Left ventricle myocardium superior (tissue), 1 donor: ENCODE measurements around the gene DNAJC27. TPM values are rescaled to one million over a fixed set of nuclear protein-coding genes. Genes with fewer than 3 reads are reported as not detected.

ENCODE experiments used
- ATAC-seq: fragments of 200-7000 bp; cut with Tn5 transposase; one replicate; pipeline ENCODE4 v1.9.1; 2020; ENCODE audit warnings: mild to moderate bottlenecking, moderate library complexity
- DNase-seq: peaks from one replicate; pipeline ENCODE4 v3.0.0-alpha.2; 2020
- intact Hi-C: fragments of 100-400 bp; cut with micrococcal nuclease; formaldehyde crosslinking; loops from one replicate; pipeline ENCODE4 v1.11.0; 2022
- total RNA-seq: library from RNA; stranded (reverse); fragmentation: NEBNext Ultra II Directional; extraction: Animal tissue kit (Norgen Biotek cat#: 25700); gene quantifications from one replicate; pipeline ENCODE4 v1.2.1, GENCODE V29; 2021
- donor health status: DM: no; HTN: yes; CAD: no; lungs with severe emphysema.

DNAJC27 gene
- total RNA-seq, 1 donor from 2014 or later = 8.6 TPM

DNA sequence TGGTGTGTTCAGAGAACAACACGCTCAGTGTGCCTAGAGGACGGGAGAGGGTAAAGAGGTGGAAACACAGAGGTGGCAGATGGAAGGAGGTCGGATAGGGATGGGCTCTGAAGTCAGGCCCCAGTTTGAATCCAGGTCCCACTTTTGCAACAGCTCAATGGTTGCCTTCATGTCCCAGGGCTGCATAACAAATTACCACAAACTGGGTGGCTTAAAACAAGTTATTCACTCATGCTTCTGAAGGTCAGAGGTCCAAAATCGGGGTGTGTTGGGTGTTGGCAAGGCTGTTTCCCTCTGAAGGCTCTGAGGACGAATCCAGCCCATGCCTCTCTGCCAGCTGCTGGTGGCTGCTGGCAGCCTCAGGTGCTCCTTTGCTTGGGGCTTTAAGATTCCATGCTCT lies 39.0 kb downstream of the DNAJC27 start:
- no peak for ATAC-seq
- intact Hi-C loops = no loop called here
- no peak for DNase-seq

DNA sequence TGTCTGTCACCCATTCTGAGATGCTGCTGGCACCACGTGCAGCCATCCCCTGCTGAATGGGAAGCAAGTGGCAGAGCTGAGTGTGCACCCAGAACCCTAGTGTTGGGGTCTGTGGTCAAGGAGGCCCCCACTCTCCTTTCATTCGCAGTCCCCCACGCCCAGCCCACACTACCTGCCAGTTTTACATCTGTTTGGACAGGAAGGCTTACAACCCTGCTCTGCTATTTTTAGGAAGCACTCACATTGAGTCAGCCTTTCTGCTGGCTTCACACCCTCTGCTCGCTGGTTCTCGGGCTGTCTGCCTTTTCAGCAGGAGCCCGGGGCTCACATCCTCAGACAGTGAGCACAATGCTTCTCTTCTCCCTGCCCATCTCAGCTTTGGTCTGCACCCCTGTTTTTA lies 41.0 kb downstream of the DNAJC27 start:
- ATAC-seq (peak; percentile 51), DNase-seq (no peak)
- intact Hi-C loops = no loop called here

DNA sequence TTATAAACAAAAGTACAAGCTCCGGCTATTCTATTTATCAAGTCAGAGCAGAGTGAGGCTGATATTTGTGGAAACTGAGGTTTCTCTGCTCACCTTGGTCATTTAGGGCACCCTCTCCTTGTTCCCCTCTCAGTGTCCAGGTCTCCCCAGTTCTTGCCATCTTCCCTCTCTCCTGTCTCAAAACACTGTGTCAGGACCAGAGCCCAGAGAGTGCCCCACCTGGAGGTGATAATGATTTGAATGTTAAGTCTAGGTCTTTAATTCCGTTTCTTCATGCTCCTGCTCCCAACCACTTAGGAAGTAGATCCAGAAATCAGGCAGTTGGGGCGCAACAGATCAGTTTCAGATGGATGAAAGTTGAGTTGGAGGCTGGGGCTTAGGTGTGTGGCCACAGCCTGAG lies 42.5 kb downstream of the DNAJC27 start:
- no peak for ATAC-seq
- intact Hi-C loops = no loop called here

DNA sequence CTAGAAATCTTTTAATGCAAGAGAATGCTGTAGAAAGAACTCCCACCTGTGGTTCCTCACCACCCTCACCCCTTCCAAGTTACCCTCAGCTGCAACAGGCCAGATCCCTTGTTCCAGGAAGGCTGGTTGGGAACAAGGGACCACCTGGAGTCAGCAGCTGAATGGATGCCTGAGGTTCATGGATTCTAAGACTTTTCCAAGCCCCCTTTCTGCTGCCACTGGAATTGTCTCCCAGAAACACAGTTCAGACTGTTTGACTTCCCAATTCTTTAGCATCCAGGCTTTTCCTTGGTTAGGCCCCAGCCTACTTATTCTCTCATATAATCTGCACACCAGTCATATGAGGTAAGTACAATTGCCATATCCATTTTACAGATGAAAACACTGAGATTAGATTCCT lies 43.7 kb downstream of the DNAJC27 start:
- intact Hi-C loops = no loop called here
- ATAC-seq = no peak
- no peak for DNase-seq

More for the DNA sequence above, 42.5 kb downstream of the DNAJC27 start:
- DNase-seq = no peak

DNA sequence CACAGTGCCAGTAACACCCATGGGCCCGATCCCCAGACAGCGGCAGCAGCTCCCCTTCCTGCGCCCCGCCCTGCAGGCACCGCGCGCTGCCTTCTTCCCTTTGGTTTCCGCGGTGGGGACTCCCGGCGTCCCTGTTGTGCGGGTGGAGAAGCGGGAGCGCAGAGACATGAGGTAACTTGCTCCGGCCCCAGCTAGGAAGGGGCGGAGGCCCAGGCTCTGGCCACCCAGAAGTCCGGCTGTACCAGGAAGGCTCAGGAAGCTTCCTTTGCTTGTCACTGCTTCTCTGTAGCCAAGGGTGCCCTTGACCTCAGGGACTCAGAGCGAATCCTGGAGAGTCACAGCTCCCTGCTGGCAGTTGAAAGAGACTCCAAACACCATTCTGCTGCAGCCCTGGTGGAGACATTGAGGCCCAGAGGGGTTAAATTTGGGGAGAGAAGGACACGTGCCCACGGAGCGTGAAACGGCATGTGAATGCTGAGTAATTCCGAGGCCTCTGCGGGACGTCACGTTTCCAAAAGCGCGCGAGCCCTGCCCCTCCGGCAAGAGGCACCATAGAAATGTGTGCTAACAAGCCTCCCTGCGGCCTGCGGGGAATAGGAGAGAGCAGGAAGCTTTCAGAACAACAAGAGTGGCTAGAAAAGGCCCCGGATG lies 45.0 kb downstream of the DNAJC27 start:
- intact Hi-C loops = no loop called here
- ATAC-seq (peak; percentile 86), DNase-seq (peak; percentile 77)

DNA sequence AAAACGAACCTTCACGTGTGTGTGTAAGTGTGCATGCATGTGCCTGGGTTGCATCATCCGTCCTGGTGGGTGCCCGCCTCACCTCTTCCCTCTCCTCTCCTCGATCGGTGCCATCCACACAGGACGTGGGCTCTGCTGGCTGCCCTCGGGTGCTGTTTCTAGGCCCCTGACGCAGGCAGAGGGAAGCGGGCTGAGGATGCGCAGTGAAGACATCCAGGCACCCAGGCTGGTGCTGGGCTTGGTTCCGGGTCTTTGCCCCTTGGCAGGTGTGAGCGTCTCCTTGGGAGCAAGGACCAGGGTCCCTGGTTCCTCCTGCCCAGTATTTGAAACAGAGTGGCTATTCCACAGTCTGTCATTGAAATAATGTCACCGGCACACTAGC lies 45.5 kb downstream of the DNAJC27 start:
- ATAC-seq (no peak), DNase-seq (no peak)
- intact Hi-C loops = no loop called here

DNA sequence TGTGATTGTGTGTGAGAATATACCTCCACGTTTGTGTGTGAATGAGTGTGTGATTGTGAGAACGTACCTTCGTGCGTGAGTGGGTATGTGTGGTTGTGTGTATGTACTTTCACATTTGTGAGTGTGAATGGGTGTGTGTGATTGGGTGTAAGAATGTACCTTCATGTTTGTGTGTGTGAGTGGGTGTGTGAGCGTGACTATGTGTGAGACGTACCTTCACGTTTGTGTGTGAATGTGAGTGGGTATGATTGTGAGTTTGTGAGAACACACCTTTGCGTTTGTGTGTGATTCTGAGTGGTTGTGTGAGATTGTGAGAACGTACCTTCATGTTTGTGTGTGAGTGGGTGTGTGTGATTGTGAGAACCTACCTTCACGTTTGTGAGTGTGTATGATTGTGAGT lies 45.9 kb downstream of the DNAJC27 start:
- DNase-seq = no peak
- no peak for ATAC-seq
- intact Hi-C loops = no loop called here

DNA sequence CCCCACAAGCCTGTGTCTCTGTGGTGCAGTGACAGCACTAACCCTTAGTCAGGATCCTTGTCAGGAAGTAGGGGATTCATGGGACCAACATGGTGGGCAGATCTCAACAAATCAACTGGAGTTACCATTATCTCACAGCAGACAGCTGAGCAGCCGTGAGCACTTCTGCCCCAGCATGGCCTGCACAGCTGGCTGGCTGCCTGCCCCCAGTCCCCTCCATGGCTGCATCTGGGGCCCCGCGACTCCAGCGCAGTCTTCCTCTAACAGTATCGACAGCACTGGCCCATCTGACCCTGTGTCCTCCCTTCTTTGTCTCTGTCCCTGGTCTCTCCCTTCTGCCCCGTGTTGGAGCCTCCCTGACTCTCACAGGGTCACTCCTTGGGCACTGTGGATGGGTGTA lies 47.0 kb downstream of the DNAJC27 start:
- ATAC-seq = no peak
- DNase-seq = no peak
- intact Hi-C loops = no loop called here

DNA sequence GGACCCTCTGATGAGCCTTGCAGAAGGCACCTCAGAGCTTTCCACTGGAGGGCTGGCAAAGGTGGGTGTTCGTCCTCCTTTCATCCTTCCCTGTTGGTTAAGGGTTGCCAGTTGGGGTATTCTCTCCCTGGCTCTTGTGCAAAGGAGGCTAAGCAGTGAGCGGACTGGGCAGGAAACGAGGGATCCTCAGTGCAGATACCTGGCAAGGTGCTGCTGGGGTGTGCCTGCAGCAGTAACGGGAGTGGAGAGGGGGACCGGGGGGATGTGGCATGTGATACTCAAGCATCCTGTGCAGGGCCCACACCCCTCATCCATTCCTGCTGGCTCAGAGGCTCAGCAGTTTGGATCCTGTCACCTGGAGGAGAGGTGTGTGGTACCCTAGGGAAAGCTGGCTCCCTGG lies 47.5 kb downstream of the DNAJC27 start:
- intact Hi-C loops = no loop called here
- ATAC-seq (no peak), DNase-seq (no peak)

DNA sequence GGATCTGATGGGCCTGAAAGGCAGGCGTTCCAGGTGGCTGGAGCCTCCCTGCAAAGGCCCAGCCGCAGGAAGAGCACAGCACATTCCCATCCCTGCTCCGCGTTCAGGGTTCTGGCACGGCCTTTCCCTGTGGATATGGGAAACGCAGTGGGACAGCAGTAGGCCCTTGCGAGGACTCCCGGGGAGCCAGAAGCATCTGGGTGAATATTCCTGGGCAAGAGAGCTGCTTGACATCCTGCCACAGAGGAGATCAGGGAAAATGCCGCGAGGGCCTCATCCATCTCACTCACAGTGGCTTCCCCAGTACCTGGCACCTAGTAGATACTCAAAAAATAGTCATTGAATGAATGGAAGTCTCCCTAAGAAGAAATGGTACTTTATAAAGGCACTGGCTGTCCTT lies 48.6 kb downstream of the DNAJC27 start:
- no peak for DNase-seq
- intact Hi-C loops = no loop called here
- no peak for ATAC-seq

DNA sequence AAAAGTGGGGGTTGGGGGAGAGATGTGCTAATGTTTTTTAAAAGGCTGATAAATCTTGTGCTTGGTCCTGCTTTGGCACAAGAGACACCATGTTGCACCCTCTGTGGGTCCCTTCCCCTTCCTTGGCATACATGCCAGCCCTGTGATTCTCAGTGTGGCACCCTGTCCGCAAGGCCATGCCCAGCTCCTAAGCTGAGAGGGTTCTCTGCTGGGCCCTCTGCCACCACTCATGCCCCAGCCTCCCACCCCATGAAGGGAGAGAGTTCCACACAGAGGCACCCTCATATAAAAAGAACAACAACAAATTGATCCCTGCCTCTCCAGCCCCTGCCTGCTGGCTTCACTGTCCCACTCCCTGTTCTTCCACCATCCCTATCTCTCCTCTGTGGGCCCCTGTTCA lies 49.2 kb downstream of the DNAJC27 start:
- no peak for ATAC-seq
- DNase-seq = no peak
- intact Hi-C loops = no loop called here

DNA sequence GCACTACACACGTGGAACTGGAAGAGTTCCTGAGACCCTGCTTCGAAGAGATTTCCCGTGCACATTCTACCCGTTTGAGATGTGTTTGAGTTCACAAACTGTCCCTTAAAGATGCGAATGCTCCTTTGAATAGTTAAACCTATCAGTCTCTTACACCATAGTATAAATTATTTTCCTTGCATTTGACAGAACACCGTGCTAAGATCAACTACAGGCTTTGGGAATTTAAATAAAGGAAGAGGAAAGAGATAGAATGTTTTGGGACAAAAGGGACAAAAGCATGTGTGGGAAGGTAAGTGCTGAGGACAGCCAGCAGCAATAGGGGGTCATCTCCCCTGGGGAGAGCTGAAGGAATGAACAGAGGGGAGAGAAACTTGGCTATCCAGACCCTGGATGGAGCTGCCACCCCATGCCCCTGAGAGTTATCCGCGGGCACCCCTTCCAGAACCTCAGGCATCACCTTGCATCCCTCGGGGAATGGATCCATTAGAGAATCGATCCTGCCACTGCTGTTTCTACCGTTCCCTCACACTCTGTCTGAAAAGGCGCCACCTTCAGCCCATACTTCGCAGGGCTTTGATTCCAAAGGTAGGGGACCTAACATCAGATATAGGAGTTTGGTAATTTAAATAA lies 50.8 kb downstream of the DNAJC27 start:
- DNase-seq (no peak), ATAC-seq (no peak)
- intact Hi-C loops = no loop called here

DNA sequence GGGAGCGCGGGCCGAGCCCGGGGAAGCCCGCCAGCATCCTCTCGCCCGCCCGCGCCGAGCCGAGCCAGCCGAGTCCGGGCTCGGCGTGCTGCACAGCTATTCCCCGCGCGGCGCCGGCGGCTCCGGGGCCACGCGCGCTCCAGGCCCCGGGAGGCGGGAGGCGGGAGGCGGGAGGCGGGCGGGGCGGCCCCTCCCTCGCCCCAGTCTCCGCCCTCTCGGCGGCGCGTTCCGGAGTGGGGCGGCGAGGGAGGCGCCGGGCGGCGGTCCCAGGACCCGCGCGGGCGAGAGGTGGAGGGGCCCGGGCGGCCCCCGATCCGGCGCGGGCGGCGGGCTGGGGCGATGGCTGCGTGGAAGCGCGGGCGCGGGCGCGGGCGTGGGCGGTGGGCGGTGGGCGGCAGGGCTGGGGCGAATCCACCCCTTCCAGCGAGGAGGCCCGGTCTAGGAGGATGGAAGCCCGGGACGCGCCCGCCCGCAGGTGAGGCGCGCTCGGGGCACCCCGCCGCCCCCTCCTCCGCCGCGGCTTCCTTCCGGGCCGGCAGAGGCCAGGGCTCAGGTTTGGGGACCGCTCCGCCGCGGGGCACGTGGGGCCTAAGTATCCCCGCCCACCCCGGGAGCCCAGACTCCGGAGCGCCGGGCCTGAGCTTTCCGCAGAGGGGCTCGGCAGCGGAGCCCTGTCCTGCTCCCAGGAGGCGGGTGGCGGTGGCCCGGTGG lies 51.5 kb downstream of the DNAJC27 start, which contains the start of gene ADCY3:
Gene ADCY3, minus strand, starts transcription at position 140 of the 711 bp plus-strand sequence. CDS start 1,250 bp downstream, outside the sequence.
- DNase-seq (peak; percentile 79), ATAC-seq (peak; percentile 79)
- intact Hi-C loops = no loop called here

DNA sequence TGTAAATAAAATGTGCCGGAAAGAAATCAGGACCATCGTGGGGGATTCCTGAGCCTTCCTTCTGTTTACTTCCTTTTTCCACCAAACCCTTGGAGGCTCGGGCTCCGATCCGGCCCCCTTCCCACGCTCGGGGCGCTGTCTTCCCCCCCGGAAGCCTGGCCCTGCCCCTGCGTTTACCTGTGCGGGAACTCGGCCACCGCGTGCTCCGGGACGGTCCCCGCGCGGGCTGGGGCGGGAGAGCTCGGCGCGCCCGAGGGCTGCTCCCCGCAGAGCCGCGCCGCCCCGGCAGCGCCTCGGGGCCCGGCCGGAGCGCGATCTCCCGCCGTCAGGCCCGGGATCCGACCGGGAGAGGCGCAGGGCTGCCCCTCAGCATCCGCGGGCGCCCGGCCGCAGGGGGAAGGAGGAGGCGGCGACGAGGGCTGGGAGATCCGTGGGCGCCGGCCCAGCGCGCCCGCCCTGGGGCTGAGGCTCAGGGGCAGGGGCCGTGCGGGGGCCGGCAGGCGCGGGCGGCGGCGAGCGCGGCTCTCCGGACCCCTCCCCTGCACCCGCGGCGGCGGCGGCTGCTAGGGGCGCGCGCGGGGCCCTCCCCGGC lies 52.2 kb downstream of the DNAJC27 start:
- DNase-seq = no peak
- intact Hi-C loops = no loop called here
- peak; percentile 13 for ATAC-seq

DNA sequence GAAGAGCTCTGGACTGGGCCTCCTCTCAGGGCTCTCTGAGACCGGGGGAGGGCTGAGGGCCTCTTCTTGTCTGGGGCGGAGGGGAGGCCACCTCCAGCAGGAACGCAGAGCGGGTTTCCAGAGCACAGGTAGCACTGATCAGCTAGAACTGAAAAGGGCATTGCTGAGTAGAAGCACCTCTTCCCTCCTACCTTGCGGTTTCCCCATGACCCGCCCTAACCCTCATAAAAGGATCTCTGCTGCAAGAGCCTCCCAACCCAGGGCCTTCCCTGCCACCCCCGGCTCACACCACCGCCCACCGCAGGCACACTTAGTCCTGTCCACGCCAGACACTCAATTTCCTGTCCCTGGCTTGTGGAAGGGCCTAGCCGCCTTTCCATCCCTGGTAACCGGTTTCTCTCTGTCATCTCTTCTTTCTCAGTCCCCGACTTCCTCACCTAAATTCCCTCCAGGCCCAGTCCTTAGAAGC lies 52.7 kb downstream of the DNAJC27 start:
- intact Hi-C loops = no loop called here
- ATAC-seq (peak; percentile 11), DNase-seq (no peak)

DNA sequence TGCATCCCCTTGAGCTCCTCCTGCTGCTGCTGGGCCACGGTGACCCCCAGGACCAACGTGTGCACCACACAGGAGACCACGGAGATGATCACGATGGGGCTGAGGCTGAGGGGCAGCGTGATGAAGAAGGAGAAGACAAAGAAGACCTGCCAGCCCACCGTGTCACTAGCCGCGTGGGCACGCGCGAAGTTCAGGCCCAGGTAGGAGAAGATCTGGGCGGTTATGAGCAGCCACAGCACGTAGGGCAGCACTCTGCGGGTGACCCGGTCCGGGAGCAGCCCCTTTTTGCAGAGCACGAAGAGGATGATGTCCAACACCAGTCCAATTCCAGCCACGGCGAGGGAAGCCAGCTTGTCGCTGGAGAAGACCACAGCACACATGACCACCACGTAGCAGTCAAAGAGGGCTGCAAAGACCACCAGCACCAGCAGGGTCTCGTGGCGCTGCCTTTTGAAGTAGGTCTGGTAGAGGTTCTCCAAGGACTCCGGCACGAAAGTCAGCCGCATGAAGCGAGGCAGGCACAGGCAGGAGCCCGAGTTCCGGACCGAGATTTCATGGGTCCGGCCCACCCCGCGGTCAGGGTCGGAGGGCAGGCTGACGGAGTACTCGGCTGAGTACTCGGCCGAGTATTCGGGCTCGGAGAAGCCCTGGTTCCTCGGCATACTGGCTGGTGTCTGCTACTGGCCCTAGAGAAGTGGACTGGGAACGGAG lies 53.3 kb downstream of the DNAJC27 start:
- ATAC-seq = no peak
- intact Hi-C loops = no loop called here
- no peak for DNase-seq

DNA sequence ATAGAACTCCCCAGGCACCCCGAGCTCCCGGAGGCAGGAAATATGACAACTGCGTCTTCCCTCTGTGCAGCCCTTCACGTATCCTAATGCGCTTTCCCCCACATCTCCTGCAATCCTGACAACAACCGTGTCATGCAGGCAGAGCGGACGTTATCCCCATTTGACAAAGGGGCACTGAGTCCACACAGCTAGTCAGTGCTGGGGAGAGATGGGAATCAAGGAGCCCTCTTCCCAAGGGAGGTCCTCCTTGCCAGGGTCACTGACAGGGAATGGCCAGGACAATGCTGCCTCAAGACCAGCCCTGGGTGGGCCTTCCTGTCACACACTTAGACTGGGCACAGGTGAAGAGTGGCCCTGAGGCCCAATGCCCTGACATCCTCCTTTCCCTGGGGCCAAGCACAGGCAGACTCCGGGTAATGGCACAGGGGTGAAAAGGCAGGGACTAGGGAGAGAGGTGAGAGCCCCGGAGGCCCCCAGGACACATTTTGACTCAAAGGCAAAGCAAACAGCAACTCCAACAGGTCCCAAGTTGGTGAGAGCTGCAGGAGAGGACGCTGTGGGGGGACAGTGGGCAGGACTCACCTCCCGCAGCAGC lies 53.9 kb downstream of the DNAJC27 start:
- intact Hi-C loops = no loop called here
- ATAC-seq (no peak), DNase-seq (no peak)

DNA sequence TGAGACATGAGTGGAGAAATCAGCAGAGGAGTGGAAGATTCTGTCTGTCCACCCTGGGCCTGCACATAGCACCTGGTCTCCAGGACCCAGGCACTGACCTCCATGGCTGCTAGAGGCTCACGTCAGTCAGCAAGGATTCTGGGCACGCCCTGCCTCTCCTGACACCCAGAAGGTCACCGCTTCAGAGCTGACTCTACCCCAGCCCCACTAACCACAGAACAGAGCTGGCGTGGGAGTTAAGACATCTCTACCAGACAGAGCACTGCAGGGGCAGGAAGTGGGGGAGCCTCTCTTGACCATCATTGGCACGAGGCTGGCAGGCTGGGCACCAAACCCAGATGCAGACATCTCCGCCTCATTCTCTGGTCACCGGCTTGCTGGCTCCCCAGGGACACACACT lies 54.7 kb downstream of the DNAJC27 start:
- DNase-seq = no peak
- no peak for ATAC-seq
- intact Hi-C loops = no loop called here

DNA sequence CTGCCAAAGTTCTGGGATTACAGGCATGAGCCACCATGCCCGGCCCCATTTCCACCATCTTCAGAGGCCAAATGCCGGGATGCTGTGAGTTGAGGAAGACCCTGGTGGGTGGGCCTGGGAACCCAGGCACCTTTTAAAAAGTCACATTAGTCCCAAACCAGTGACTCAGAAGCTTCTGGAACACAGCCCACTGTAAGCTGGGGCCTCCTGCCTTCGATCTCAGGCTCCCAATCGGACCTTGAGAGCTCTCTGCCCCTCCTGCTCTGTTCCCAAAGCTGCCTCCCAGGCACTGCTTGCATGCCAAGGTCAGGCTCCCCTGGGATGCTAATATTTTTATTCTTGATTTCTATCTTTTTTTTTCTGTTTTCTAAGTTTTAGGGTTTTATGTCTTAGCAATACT lies 56.0 kb downstream of the DNAJC27 start:
- peak; percentile 11 for ATAC-seq
- DNase-seq = no peak

More for the DNA sequence above, 56.0 kb downstream of the DNAJC27 start:
- intact Hi-C loops = no loop called here
